ENCODE results near the gene MS4A15.
"Not testable (repeated sequence)": the region's sequence is repeated elsewhere in the genome, so short reads cannot be mapped to it uniquely, and the experiment has no call there.

MS4A15 gene, protein sequence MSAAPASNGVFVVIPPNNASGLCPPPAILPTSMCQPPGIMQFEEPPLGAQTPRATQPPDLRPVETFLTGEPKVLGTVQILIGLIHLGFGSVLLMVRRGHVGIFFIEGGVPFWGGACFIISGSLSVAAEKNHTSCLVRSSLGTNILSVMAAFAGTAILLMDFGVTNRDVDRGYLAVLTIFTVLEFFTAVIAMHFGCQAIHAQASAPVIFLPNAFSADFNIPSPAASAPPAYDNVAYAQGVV

DNA sequence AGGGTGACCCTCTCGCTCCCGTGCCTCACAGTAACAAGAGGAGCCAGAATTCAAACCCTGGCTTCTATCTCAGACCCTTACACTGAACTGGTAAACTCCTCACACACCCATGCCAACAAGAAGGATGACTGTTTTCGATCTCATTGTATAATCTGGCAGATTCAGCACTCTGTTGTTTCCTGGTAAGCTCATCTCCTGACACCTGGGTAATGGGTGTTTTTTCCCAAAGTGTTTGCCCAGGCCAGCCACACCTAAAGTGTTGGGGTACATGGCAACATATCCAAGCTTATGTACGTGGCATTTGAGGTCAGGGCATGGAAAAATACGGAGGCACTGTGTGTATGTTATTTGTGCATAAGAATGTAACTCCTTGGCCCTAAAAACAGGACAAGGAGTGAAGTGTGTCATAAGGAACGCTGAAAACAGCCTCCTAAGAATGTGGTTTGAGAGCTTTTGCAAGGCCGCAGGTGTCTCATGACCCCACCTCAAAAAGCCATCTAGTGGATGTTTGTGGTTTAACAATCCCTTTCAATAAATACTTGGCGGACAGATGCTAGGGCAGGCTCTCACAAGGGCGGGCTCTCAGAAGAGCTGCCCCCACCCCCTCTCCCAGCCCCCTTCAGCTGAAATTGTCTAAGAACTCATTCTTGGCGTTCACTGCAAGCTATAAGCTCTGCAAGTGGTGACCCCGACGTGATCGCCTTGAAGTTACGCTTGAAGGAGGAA, at the start of gene MS4A15:
MS4A15 (plus strand) TSS at position 561 of the 726 bp plus-strand sequence. CDS start 6,867 bp downstream, outside the sequence.
- H3K4me3 ChIP-seq (ENCODE audit: low read depth, low read length) = no peak within 1 kb of the TSS
- DNase-seq (ENCODE audit: low read depth, low spot score) = peak; percentile 1
- in situ Hi-C loops (cut with HindIII; ENCODE audit: low sequenced_read_pairs) = no loop called here
- TF ChIP-seq, protein P1, sequence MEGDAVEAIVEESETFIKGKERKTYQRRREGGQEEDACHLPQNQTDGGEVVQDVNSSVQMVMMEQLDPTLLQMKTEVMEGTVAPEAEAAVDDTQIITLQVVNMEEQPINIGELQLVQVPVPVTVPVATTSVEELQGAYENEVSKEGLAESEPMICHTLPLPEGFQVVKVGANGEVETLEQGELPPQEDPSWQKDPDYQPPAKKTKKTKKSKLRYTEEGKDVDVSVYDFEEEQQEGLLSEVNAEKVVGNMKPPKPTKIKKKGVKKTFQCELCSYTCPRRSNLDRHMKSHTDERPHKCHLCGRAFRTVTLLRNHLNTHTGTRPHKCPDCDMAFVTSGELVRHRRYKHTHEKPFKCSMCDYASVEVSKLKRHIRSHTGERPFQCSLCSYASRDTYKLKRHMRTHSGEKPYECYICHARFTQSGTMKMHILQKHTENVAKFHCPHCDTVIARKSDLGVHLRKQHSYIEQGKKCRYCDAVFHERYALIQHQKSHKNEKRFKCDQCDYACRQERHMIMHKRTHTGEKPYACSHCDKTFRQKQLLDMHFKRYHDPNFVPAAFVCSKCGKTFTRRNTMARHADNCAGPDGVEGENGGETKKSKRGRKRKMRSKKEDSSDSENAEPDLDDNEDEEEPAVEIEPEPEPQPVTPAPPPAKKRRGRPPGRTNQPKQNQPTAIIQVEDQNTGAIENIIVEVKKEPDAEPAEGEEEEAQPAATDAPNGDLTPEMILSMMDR (IDR thresholded peaks at IDR 0.05; ENCODE audit: low read depth, low read length) = peak; percentile 9

DNA sequence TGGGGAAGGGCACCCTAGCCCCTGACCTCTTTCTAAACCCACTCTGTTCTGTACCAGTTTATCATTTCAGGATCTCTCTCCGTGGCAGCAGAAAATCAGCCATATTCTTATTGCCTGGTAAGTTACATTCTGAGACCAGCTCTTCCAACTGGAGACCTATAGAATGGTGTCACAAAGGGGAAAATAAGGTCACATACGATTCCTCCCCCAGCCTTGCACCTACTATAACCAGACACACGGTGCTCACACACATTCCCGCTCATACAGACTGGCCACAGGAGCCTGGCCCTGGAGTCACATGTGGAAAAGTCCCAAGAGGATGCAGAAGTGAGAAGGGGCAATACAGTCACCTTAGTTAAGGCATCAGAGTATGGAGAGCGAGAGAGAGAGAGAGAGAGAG, 49.7 kb upstream of the MS4A15 start:
- in situ Hi-C loops (cut with HindIII; ENCODE audit: low sequenced_read_pairs) = no loop called here
- DNase-seq (ENCODE audit: low read depth, low spot score) = no peak
- TF ChIP-seq, protein P1 (IDR thresholded peaks at IDR 0.05; ENCODE audit: low read depth, low read length) = no peak

GRCh38 chr11:60710482-60710881, 46.2 kb upstream of the MS4A15 start:
- no peak for DNase-seq (ENCODE audit: low read depth, low spot score)
- H3K4me3 ChIP-seq (ENCODE audit: low read depth, low read length) = no peak overlapping the region
- in situ Hi-C loops (cut with HindIII; ENCODE audit: low sequenced_read_pairs) = no loop called here
- TF ChIP-seq, protein P1 (IDR thresholded peaks at IDR 0.05; ENCODE audit: low read depth, low read length) = no peak

More for the DNA sequence above, 49.7 kb upstream of the MS4A15 start:
- H3K4me3 ChIP-seq (ENCODE audit: low read depth, low read length) = no peak overlapping the region

- H3K4me3 ChIP-seq (ENCODE audit: low read depth, low read length) = no peak overlapping the region
- TF ChIP-seq, protein P1 (IDR thresholded peaks at IDR 0.05; ENCODE audit: low read depth, low read length) = no peak
- in situ Hi-C loops (cut with HindIII; ENCODE audit: low sequenced_read_pairs) = no loop called here
- DNase-seq (ENCODE audit: low read depth, low spot score) = no peak
These were observed 45.4 kb upstream of the MS4A15 start for GRCh38 chr11:60711276-60711675.

GRCh38 chr11:60713423-60713822, 43.2 kb upstream of the MS4A15 start:
- in situ Hi-C loops (cut with HindIII; ENCODE audit: low sequenced_read_pairs); DNase-seq (ENCODE audit: low read depth, low spot score); H3K4me3 ChIP-seq (ENCODE audit: low read depth, low read length): not testable (repeated sequence)

DNA sequence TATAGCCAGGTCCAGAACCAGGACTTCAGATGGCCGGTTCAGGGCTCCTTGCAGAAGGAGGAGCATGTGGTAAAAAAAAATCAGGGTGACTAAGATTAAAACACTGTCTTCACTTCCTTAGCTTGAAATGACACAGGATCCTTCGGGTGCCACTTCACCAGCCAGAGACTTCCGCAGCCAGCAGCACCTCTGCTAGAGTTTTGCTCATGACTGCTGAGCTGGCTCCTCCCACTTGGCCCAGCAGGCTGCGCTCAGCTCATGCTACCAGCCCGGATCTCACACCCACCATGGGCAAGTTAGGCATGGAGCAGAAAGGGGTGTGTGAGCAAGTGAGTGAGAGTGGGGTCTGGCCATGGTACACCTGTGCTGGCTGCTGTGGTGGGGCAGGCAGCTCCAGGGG, 38.7 kb upstream of the MS4A15 start:
- no peak for DNase-seq (ENCODE audit: low read depth, low spot score)
- in situ Hi-C loops (cut with HindIII; ENCODE audit: low sequenced_read_pairs) = no loop called here
- no peak overlapping the region for H3K4me3 ChIP-seq (ENCODE audit: low read depth, low read length)
- TF ChIP-seq, protein P1 (IDR thresholded peaks at IDR 0.05; ENCODE audit: low read depth, low read length) = no peak

Measured in astrocyte of the spinal cord (primary cell).